HG02973 (cell line): ENCODE measurements around the gene SGCA.

ENCODE experiments used
- ATAC-seq: cut with Tn5 transposase; IDR thresholded peaks from one replicate; pipeline ENCODE4 v1.9.1; 2021; ENCODE audit warnings: moderate library complexity; ENCODE audit not compliant: unreplicated experiment

Gene SGCA

GRCh38 chr17:50192618-50193291, 26.9 kb downstream of the SGCA start:
- ATAC-seq = no peak

- no peak for ATAC-seq
These were observed 28.5 kb downstream of the SGCA start for GRCh38 chr17:50194140-50194933.

GRCh38 chr17:50194934-50195865, 29.4 kb downstream of the SGCA start:
- no peak for ATAC-seq

- no peak for ATAC-seq
These were observed 30.2 kb downstream of the SGCA start for GRCh38 chr17:50196036-50196435.

DNA sequence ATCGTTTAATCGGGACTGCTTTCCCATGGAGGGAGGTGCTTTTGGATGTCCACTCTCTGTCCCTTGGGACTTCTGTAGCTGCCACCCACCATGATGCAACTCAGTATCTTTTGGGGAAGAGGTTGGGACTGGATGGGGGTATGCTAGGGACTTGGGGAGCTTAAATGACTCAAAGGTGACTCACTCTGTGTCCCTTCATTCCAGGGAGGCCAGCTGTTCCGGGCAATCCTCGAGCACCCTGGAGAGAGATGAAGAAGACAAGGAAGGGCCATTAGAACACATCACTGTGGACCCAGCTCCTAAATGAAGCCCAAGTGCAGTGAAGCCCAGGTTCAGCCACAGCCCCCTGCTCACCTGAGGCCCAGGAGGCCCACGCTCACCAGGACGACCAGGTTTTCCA, 31.0 kb downstream of the SGCA start:
- no peak for ATAC-seq

DNA sequence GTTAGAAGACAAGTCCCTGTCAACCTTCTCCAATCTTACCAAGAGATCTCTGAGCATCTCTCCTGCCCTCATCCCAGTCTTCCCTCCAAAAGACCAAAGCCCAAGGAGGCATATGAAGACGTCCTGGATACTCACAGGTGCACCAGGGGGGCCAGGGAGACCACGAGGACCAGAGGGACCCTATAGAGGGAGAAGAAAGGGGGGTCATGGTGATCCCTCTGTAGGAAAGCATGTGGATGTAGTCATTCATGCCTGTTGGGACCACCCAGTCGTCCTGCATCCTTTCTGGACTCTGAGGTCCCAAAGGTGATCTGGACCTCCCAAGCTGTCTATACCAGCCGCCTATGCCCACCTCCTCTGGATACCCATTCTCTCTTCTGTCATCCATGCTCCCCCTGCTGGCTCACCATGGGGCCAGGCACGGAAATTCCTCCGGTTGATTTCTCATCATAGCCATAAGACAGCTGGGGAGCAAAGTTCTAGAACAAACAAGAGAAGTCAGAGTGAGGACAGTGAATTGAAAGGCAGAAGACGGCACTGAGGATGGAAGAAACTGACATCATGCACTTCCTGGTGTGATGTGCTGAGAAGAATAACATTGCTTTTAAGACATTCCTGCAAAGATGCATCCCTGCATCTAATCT, 32.3 kb downstream of the SGCA start:
- ATAC-seq = no peak

DNA sequence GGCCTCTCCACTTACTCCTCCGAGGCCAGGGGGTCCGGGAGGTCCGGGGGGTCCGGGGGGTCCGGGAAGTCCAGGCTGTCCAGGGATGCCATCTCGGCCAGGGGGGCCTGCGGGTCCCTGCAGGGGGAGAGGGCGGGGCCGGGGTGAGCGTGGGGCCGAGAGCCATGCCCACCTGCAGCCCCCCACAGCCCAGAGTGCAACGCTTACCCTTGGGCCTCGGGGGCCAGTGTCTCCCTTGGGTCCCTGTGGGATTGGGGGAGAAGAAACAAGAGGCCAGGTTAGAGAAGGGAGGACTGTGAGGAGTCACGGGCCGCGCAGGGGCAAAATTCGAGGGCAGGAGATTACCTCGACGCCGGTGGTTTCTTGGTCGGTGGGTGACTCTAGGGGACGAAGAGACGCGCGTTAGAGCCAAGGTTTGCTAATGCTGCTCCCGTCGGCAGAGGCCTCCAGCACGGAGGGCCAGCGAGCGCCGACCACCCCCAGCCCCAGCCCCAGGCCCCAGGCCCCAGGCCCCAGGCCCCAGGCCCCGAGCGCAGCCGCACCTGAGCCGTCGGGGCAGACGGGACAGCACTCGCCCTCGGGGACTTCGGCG, 33.5 kb downstream of the SGCA start:
- no peak for ATAC-seq

DNA sequence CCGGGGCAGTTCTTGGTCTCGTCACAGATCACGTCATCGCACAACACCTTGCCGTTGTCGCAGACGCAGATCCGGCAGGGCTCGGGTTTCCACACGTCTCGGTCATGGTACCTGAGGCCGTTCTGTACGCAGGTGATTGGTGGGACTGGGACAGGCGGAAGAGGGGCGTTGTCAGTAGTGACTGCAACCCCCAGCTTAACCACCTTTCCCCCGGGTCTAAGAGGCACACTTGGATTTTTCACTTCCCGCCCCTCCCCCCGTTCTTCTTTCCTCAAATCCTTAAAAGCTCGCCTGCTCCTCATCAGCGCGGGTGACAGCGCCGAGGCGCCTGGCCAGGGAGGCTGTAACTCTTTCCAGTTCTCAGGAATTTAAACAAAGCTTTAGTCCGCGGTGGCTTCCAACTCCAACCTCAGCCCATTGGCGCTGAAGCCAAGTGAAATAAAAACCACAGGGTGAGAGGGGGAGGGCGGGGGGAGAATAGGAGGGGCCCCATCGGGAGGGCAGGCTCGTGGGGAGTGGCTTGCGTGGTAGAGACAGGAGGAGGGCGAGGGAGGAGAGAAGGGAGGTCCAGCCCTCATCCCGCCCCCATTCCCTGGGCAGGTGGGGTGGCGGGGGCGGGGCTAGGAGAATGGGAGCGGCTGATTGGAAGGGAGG, 34.1 kb downstream of the SGCA start:
- peak; percentile 24 for ATAC-seq

DNA sequence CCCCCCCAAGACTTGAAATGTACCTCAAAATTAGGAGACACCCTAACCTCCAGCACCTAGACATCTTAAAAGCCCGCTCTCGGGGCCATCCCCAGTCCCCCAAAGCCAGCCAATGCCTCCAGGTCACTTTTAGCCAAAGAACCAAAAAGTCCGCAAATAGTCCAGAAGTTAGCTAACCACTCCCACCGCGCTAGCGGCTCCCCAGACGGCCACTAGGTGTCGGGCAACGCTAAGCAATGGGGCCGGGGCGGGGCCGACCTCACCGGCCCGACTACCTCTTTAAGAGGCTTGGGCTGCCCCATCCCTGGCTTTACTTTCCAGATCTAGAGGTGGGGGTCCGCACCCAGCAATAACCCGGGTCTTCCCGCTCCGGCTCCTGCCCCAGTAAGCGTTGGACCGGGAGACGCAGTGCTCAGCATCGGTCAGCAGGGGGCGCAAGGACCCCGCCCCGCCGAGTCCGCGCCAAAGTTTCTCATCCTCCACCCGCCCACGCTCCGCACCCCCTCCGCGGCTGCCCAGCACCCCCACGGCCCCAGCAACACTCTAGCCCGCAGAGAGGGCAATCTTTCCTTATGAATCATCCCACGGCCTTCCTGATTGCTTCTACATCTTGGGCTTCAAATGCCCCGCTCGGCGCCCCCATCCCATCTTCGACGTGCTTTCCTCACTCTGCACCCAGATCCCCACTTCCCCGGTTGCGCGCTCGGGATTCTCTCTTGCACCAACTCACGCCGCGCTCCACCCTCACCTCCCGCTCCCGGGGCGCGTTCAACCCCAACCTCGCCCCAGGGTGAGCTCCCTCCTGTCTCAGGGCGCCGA, 34.9 kb downstream of the SGCA start:
- ATAC-seq = peak; percentile 60

GRCh38 chr17:50201276-50201854, 35.6 kb downstream of the SGCA start, which contains the start of gene COL1A1:
Gene COL1A1, minus strand, starts transcription at chr17:50201631. Its CDS starts 118 bp downstream, at chr17:50201513.
- no peak for ATAC-seq

DNA sequence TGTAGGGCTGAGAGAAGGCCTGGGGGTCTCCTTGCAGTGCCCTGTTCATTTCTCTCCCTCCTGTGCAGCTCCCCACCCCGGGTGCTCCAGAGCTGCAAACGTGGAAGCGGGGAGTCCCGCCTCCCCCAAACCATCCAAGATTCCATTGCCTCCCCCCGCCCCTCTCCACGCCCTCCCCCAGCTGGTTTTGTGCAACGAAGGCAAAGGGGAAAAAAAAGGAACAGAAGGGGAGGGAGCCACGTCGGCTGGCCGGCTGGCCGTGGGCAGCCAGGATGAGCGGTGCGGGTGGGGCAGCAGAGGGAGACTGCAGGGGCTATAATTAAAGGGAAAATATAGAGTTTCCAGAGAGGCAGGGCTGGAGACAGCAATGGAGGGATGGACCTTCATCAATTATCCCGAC, 37.3 kb downstream of the SGCA start:
- no peak for ATAC-seq

- ATAC-seq = no peak
These were observed 38.0 kb downstream of the SGCA start for GRCh38 chr17:50203604-50204345.

DNA sequence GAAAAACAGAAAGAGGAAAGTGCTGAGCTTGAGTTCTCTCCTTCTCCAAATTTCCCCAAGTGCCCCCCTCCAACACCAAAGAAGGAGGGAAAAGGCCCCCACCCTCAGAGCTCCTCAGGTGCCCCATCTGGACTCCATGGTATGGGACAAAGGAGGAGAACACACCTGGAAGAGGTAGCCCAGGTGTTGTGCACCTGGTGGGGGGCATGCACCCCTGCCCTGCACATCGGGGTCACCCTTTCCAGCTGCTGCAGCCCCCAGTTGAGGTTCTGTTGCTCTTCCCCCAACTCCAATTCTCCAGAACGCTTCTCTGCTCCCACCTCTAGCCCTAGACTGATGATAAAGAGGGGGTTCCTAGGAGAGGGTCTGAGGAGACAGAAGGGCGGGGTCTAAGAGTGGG, 38.6 kb downstream of the SGCA start:
- no peak for ATAC-seq

GRCh38 chr17:50205111-50205962, 39.5 kb downstream of the SGCA start:
- ATAC-seq = no peak

DNA sequence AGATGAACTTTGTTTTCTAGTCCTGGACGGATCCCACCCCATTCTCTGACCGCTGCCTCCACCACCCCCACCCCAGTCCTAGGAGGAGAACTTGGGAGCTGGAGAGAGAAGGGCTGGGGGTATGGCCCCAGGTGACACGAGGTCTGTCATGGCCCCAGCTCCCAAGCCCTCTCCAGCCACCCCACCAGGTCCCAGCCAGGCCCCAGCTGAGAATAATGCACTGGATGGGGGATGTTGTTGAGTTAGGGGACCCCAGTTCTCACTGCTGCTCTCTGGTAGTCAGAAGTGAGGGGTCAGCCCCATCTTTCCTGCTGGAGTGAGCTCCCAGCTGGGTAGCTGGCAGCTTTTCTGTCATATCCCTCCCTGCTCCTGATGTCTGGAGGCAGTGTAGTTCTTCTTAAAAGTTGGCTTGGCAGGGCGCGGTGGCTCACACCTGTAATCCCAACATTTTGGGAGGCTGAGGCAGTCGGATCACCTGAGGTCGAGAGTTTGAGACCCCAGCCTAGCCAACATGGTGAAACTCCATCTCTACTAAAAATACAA, 40.2 kb downstream of the SGCA start:
- no peak for ATAC-seq

DNA sequence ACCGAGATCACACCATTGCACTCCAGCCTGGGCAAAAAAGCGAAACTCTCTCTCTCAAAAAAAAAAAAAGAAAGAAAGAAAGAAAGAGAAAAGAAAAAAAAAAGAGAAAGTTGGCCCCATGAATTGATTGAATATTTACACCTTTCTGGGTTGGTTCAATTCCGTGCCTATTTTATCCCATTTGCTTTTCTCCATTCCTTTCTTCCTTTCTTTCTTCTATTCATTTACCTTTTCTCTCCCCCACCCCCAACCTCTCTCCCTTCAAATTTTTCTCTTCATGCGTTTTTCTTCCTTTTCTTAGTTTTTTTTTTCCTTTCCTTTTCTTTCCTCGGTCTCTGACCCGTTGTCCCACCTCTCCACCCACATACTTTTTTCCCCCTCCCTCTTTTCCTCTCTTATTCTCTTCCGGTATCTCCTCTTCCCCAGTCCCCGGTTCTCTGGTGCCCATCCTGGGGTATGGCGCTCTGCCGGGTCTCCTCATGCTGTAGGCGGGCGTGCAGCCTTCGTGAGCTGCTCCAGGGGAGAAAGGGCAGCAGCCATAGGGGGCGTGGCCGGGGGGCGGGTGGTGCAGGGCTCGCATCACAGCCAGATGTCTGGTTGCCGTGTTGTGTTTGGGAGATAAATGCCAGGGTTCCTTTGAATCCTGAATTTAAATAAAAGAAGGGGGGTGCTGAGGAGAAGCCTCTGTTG, 40.9 kb downstream of the SGCA start:
- no peak for ATAC-seq
